ENCODE data around the gene NCEH1.
"Not testable (repeated sequence)": the region's sequence is repeated elsewhere in the genome, so short reads cannot be mapped to it uniquely, and the experiment has no call there.

NCEH1 gene

DNA sequence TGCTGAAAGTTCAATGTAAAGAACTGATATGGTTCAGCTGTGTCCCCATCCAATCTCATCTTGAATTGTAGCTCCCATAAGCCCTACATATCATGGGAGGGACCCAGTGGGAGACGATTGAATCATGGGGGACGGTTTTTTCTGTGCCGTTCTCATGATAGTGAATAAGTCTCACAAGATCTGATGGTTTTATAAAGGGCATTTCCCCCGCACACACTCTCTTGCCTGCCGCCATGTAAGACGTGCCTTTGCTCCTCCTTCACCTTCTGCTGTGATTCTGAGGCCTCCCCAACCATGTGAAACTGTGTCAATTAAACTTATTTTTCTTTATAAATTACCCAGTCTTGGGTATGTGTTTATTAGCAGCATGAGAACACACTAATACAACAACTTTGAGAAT, 101.1 kb downstream of the NCEH1 start:
- DNase-seq = no peak

DNA sequence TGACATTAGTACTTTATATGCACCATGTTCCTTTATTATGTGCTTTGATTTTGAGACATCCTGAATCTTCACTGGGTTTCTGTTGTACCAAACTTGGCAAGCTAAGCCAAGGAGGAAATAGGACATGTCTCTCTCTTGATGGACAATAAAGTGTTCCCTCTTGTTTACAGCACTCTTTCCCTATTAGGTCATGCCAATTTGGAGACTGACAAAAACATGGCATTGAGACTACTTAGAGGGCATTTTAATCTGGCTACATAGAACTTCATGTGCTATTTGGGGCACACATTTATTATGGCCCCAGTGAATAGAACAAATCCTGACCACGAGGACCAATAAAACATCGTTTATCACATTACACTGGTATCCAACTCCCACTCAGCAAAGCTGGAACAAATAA, 102.3 kb downstream of the NCEH1 start:
- DNase-seq = no peak

- DNase-seq = no peak
These were observed 103.4 kb downstream of the NCEH1 start for GRCh38 chr3:172607305-172608121.

DNA sequence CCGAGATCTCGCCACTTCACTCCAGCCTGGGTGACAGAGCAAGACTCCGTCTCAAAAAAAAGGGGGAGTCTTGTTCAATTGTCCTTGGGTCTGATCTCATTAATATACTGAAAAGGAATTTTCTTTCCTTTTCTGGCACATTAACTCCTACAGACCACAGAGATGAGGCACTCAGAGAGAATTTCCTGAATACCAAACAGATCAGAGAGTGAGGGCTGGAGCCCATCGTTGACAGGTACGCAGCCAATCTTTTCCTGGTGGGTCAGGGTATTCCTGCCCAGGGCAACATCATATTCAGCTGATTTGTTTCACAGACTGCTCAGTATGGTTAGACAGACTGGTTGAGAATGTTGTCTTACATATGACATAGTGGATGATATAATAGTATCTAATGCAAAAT, 104.8 kb downstream of the NCEH1 start:
- no peak for DNase-seq

DNA sequence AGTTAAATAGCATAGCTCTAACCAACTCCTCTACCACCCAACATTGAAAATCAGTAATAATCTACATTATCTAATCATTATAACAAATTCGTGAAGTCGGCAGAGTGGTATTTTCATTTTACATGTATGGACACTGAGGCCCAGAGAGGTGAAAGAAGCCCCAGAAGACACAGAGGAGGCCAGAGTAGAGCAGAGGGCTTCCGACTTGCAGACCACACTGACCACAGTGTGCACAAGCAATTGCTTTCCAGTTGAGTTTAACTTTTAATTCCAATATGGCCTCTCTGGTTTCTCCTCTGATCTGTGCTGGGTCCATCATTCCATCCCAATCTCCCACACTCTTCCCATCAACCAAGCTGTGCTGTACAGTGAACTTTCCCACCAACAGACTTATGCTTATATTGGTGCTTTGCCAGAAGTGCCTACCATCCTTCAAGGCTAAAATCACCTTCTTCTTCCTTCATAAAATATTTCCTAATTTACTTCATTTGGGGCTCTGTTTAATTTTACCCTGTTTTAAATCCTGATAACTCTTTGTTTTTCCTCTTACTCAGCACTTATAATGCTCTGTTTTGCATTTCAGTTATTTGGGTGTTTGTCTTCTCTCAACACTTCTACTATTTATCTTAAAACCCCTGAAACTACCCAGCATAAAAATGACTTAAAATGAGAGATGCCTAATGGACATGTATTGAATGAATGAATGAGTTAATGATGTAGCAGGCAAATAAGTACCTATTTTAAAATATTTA, 105.8 kb downstream of the NCEH1 start:
- DNase-seq = no peak

GRCh38 chr3:172601066-172601832, 109.6 kb downstream of the NCEH1 start:
- DNase-seq = no peak

- no peak for DNase-seq
These were observed 110.2 kb downstream of the NCEH1 start for GRCh38 chr3:172600644-172601065.

- no peak for DNase-seq
These were observed 112.0 kb downstream of the NCEH1 start for GRCh38 chr3:172598904-172599303.

GRCh38 chr3:172596394-172596706, 114.5 kb downstream of the NCEH1 start:
- no peak for DNase-seq

GRCh38 chr3:172595664-172596393, 115.0 kb downstream of the NCEH1 start:
- DNase-seq = peak in 1 of 3 experiments; percentile 30

- not testable (repeated sequence) for DNase-seq
These were observed 115.8 kb downstream of the NCEH1 start for GRCh38 chr3:172594900-172595663.

GRCh38 chr3:172592898-172593669, 117.8 kb downstream of the NCEH1 start:
- no peak for DNase-seq

DNA sequence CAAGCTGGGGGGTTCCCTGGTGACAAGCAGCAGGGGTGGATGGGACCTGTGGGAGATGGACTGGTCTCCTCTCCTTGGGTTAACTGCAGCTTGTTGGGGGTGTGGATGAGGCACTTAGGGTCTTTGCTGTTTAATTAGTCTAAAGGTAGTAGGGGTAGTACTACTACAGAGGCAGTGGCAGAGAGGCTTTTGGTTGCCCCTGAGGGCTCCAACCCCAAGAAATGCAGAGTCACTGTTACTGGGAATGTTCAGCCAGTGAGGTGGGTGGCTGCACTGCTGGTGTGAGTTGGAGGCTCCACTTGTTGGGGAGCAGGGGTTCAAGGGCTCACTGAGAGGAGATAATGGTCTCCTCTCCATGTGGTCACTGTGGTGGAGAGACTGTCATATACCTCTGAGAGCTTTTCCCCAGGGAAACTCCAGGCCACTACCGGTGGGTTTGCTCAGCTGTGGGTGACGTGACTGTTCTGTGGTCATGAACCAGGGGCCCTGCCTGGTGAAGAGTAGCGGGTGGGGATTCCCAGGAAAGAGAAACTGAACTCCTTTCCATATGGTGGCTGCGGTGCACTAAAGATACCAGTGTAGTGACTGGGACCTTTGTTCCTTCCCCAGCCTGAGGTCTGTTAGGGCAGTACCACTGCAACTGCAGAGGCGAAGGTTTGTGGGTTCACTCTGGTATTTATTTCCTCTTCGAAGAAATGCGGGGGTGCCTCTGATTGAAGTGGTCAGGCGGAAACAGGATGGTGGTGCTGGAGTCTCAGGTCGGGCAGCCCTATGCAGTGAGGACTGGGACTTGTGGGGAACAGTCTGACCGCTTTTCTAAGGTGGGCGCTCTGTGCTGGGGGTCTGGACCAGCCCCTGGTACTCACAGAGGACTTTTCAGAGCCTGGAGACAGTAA, 118.7 kb downstream of the NCEH1 start:
- DNase-seq = no peak

GRCh38 chr3:172591125-172591605, 119.7 kb downstream of the NCEH1 start:
- no peak for DNase-seq

GRCh38 chr3:172586436-172586835, 124.4 kb downstream of the NCEH1 start:
- no peak for DNase-seq

DNA sequence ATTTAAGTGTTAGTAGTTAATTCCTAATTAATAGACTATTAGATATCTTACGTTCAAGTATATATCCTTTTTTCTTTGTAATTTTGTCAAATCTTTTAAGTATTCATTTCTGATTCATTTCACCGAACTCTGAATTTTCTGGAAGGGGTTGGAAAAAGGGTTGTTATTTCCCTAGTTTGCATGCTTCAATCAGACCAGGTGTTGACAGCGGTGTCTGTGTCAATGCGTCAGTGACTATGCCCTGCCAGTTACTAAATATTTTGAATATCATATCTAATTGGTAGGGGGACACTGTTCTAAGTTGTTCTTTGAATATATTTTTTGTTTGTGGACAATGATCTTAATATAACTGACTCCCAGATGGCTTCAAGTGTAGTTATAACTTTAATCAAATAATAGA, 124.9 kb downstream of the NCEH1 start:
- no peak for DNase-seq

- DNase-seq = no peak
These were observed 128.2 kb downstream of the NCEH1 start for GRCh38 chr3:172582712-172583111.

- no peak for DNase-seq
These were observed 129.1 kb downstream of the NCEH1 start for GRCh38 chr3:172581757-172582166.

DNA sequence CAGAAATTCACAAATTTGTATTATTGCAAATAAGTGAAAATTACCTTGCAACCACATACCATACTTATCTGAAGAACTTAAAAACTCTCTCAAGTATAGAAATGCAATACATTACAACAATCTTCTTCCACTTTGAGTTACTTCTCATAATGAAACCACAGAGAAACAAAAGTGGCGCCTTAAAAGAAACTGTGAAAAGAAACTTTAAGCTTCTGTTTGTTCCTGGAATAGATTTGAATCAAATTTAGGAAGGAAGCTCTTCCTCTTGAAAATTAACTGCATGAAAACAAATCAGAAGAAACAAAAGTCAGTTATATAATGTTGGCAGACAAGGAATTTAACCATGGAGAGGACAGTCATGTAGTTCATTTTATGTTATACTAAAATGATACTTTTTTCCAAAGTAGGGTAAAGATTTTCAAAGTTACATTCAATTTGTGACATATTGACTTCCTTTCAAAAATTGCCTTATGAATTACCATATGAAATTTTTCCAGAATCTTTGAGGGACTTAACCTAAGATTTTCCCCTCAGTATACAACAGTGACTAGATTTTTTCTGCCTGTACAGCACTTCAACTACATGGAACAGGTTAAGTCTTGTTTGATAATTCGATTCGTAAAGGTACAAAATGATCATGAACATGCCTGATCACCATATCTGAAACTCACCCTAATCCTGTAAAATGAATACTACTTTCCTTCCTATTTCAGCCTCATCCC, 130.0 kb downstream of the NCEH1 start:
- no peak for DNase-seq

Measured in NCI-H1417 (cell line).